Fibroblast of skin of abdomen (primary cell): ENCODE measurements around the gene CPSF4. TPM values are rescaled to one million over a fixed set of nuclear protein-coding genes. Genes with fewer than 3 reads are reported as not detected.

Experiments used
- DNase-seq: peaks from one replicate; pipeline ENCODE4 v3.0.0-alpha.2; 2013
- polyA plus RNA-seq, 2 experiments: library from polyadenylated mRNA; unstranded; fragments of 120-200 nt; gene quantifications; one replicate each; pipeline ENCODE4 v1.2.1, GENCODE V29; 2013; ENCODE audit not compliant: insufficient read length in 2 of 2

The CPSF4 gene
- 36.9 TPM for polyA plus RNA-seq (2013, experiment 1 of 2; ENCODE audit: insufficient read length)
- 35.8 TPM for polyA plus RNA-seq (2013, experiment 2 of 2; ENCODE audit: insufficient read length)

DNA sequence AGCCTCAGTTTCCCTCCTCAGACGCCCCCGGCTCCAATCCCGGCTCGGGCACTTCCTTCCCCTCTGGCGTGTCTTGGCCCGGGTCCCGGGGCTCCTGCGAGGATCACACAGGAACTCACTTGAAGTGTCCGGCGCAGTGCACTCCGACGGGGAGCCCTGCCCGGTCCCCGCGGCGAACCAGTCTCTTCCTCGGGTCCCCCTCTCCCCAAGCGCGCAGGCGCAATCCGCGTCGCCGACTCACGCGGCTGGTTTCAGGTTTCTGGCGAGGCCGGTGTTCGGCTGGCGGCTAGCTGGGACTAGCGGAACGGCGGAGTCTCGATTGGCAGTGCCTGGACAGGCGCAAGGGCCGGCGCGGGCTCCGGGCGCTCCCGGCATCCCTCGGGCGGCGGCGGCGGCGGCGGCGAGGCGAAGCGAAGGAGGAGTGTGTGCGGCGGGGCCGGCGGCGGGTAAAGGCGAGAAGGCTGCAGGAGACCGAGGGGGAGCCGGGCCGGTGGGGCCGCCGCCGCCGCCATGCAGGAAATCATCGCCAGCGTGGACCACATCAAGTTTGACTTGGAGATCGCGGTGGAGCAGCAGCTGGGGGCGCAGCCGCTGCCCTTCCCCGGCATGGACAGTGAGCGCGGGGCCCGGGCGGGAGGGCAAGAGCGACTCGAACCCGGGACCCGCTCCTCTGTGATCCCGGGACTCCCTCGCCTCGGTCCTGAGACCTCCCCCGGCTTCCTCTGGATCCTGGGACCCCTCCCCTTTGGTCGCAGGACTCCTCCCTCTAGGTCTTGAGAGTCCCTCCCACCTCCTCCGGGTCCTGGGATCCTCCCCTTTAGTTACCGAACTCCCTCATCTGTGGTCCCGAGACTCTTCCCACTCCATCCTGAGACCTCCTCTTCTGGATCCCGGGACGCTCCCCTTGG lies at the start of gene CPSF4, which contains the start of gene PTCD1:
Gene CPSF4 (plus strand): TSS at position 371 of the 908 bp plus-strand sequence. CDS start 140 bp downstream, at position 511.
Gene PTCD1 (minus strand): TSS at position 226 of the 908 bp plus-strand sequence. CDS start 3,556 bp downstream, outside the sequence.
- peak; percentile 95 for DNase-seq

DNA sequence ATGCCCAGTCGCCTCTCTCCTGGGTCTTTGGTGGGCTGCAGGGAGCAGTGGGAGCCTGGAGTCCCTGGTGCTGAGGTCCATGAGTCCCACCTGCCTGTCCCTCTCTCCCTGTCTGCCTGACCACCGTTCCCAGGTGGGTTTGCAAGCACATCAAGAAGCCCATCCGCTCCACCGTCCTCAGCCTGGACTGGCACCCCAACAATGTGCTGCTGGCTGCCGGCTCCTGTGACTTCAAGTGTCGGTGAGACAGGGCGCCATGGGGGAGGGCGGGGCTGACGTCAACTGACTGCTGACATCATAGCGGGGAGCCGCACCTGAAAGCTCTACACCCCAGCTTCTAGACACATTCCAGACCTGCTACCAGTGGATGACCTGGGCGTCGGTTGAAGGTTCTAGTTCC lies 49.0 kb upstream of the CPSF4 start:
- no peak for DNase-seq

DNA sequence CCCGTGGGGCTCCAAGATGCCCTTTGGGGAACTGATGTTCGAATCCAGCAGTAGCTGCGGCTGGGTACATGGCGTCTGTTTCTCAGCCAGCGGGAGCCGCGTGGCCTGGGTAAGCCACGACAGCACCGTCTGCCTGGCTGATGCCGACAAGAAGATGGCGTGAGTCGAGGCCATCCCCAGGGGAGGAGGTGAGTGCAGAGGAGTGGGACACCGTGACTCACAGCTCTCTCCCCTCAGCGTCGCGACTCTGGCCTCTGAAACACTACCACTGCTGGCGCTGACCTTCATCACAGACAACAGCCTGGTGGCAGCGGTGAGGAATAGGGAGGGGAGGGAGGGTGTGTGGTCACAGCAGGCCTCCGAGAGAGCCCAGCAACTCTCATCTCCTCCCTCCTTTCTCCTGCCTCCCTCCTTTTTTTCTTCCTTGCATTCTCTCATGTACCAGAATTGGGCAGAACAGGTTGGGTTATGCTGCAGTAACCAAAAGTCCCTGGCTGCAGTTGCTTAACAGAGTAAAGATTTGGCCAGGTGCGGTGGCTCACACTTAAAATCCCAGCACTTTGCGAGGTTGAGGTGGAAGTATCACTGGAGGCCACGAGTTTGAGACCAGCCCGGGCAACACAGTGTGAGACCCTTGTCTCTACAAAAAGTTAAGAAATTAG lies 47.7 kb upstream of the CPSF4 start:
- no peak for DNase-seq

DNA sequence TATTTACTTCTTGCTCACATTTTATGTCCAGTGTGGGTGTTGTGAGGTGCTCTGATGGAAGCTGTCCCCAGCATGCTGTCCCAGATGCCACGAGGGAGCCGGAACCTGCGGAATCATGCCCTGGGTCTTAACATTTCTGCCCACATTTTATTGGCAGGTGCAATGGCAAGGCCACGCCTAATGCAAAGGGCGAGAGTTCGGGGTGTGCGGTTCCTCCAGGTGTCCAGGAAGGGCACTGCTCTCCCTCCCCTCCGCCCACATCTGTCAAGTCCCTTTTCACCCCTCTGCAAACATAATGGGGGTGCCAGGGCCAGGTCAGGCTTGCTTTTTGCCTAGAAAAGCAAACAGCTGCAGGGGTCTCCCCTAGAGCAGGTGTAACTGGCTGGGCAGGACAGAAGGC lies 46.7 kb upstream of the CPSF4 start:
- no peak for DNase-seq

DNA sequence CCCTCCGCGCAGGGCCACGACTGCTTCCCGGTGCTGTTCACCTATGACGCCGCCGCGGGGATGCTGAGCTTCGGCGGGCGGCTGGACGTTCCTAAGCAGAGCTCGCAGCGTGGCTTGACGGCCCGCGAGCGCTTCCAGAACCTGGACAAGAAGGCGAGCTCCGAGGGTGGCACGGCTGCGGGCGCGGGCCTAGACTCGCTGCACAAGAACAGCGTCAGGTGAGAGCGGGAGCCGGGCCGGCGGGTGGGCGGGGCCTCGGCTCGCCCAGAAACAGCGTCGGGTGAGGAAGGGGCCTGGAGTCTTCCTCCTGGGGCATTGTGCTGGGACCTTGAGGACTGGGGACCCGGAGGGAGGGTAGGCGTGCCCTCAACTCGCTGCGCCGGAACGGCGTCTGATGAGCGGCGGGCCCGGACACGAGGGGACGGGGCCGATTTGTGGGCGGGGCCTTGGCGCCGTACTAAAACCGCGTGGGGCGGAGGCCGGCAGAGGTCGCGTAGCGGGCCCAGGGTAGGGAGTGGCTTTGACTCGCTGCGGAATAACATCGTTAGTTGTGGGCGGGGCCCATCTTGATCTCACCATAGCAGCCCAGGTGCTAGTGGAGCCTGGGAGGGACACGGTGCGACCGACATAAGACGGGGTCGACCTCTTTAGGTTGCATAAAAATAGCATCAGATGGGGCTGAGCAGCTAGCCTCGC lies 45.9 kb upstream of the CPSF4 start:
- peak; percentile 43 for DNase-seq

DNA sequence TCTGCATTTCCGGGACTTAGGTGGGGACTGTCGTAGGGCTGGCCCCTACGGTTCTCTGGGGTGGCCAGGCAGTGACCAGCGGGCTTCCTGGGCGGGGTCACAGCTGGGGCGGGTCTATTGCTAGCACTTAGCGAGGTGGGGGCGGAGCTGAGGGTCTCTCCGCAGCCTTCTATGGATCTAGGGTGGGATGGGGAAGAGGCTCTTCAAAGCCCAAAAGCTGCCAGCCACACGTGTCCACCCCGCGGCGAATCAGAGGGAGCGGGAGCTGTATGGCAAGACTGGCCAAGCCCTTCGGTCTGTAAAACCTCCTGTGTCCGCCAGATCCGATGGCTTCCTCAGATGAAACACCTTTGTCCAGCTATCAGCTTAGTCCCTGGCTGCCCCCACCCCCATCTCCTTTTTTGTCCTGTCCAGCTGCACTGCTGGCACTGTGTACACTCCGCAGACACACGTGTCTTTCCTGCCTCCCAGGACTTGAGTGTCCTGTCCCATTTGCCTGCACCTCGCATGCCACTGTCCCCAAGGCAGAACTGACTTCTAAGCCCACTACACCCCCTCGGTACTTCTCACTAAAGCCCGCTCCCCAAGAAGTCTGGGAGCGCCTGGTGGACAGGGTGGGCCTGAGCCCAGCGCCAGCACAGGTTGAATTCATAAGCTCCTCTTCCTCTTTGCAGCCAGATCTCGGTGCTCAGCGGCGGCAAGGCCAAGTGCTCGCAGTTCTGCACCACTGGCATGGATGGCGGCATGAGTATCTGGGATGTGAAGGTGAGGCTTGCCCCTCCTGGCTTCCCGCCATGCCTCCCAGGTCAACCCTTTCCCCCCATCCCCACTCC lies 45.2 kb upstream of the CPSF4 start:
- no peak for DNase-seq

DNA sequence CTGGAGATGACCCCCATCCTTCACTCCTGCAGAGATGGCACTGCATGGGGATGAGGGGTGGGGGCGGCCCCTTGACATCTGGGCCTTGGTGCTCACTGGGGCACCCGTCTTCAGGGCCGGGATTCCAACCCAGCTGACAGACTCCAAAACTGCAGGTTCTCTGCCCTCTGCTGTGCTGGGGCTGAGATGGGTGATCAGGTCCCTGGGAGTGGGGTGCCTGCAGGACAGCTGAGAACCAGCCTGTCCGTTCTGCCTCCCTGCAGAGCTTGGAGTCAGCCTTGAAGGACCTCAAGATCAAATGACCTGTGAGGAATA lies 44.6 kb upstream of the CPSF4 start:
- DNase-seq = no peak

DNA sequence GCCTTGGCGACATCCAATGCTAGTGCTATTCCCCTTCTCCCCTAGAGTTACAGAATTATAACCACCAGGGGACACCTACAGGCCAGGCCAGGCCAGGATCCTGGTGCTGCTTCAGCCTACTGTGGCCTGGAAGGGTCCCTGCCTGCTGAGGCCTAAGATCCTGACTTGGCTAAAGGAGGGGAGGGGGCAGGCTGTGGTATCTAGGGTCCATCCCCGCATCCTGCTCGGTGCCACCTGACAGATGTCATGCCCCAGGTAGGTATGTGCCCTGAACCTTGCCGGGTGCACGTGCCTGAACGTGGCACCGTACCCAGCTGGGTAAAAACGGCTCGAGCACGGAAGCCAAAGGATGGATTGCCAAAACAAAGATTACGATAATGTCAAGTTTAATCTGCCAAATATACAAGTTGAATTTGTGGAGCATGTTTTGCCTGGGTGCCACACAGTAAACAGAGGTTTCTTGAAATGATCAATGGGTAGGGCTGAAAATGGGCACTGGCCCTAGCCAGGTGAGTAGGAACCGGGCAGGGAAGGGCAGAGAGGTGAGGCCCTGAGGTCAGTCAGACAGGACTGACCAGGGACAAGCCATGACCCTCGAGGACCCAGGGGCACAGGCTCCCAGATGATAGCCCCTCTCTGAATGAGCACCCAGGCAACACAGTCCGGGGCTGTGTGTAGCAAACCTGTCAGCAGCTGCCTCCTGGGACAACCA lies 43.0 kb upstream of the CPSF4 start:
- DNase-seq = no peak

DNA sequence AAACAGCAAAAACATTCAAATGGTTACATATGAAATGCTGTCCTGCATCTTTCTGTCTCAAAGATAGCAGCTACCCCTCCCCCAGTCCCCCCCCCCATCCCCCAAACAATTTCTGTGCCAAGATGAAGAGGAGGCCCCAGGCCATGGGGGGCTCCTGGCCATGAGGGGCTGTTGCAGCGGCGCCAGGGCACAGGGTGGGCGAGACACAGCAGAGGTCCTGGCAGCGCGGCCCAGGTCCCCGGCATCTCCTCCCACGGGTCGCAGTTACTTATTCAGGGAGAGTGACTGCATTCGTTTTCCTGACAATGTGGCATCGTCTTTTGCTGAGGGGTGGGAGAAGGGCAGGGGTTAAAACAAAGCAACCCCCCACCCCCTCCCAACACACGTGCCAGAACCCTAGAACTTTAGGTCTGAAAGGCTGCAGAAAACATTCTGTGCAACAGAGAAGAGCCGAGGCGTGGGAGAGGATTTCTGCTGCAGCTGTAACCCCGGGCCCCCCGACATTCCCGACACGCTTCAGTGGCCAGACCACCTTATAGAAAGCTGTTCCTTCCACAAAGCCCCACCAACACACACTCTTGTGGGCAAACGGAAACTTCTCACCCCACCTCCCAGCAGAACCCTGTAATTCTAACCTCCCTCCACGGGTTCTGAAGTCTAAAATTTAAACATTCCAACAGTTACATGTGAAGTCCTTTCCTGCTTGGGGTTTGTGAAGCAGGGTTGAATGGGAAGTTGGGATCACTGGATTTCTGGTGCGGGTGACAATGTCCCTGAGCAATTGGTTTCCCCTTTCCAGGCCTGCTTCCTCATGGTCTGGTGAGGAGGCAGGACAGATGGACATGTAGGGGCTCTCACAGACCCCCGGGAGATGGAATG lies 42.1 kb upstream of the CPSF4 start:
- DNase-seq = no peak

DNA sequence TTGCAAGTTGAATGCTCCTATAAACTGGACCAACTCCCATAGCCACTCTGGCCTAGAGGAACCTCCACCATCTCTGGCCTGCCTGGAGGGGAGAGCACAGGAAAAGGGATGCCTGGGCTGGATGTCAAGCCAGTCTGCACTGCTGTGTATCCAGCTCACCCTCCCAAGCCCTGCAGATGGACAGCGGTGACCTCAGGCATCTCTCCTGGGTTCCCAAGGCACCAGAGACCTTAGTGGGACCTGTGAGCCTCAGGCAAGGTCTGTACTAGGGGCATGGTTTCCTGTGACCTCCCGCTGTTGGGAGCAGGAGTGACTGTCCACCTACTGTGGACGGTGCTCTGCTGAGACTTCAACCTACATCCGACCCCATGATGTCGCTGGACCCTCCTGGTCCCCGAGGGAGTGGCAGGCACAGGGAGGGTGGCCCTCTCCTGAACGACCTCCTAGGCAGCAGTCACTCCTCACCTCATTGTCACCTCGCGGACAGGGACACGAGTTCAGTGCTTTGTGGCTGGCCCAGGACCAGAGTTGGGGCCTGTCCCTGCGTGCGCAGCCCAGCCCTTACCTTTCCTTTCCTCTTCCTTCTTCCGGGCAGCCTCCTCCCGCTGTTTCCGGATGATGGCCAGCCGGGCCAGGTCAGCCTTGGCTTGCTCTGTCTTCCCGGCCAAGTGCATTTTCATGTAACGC lies 41.3 kb upstream of the CPSF4 start:
- DNase-seq = no peak

DNA sequence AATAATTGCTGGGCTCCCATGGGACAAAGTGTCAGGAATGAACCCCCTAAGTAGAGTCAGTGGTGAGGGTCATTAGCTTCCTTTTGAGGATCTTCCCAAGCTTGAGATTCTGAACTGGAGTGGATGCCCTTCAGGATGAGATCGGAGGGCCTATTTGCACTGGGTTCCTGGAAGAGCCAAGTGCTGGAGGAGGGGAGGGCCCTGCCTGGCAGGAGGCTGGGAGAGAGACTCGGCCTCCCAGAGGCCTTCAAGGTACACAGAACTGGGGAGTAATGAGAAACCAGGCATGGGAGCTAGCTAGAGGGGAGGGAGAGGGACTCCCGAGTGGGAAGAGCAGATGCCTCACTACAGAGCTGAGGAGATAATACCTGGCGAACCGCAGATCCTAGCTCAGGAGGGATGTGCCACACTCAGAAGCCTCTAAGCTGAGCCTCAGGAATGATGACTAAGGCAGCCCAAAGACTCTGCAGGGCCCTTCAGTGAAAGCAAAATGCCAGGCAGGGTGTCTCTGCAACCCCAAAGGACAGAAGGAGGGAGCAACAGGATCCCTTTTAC lies 39.8 kb upstream of the CPSF4 start:
- DNase-seq = no peak

DNA sequence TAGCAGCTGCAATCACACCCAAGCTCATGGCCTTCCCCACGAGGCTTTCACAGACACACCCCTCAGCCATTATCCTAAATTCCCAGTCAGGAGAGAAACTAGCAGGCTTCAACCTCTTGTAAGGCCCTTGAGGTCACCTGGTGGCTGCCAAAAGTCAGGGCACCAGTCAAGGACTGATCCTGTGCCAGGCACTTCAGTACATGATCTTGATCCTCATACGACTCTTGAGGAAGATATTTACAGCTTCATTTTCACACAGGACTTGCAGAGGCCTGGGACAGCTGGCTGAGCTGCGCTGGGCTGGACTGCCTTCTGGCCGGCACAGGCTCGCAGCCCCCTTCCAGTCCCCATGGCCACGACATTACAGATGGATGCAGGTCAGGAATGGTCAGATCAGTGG lies 39.1 kb upstream of the CPSF4 start:
- no peak for DNase-seq

DNA sequence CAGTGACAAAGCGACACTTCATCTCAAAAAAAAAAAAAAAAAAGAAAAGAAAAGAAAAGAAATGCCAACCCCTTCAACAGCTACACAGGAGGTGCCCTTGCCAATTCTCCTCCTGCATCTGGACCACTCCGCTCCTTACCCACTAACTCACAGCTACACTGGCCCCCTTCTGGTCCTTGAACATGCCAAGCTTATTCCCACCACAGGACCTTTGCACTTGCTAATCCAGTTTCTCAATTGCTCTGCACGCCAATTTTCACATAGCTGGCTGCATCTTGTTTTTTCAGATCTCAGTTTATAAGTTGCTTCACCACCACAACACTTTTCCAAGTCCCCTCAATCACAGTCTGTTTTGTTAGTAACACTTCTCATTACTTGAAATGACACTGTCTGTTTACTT lies 35.9 kb upstream of the CPSF4 start:
- DNase-seq = no peak

DNA sequence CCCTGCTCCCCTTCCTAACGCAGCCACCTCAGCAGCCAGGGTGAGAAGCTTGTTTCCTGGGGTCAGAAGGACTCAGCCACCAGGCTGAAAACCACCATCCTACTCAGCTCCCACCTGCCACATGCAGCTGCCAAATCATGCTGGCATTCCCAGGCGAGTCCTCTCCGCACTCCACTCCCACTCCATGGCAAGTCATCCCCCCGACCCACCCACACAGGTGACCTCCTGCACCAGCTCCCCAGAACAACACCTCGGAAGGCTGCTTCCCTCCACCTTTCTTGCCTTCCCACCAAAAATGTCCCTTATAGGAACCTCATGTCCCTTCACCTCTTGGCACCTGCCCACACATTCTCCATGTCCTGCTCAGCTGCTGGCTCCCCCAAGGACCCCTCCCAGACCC lies 35.0 kb upstream of the CPSF4 start:
- DNase-seq = no peak

DNA sequence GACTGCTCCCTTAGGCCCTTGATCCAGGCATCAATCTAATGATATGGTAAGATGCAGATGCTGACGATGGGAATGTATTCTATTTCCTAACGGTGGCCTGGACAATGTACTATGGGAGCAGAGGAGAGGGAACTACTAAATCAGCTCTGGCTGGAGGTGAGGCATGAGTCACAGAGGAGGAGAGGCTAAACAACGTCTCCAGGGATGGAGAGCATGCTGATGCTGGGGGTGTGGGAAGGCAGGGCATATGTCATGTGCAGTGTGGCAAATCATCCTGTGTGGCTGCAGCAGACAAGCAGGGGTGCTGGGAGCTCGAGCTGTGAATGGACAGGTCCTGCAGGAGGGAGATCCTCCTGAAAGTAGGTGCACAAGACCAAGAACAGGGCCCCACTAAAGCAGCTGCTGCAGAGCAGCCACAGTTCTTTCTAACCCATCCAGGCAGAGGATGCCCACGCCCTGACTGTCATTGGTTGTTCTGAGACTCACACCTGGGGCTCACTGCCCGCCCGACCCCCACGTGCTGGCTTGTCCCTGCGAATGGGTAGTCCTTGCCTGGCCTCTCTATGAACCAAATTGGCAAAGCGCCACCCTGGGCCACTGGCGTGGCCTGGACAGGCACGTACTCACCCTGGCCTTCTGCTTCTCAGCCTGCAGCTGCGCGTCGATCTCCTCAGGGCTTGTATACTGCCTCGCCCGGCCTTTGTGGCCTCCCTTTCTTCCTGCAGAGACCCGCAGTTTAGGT lies 34.3 kb upstream of the CPSF4 start:
- DNase-seq = no peak

DNA sequence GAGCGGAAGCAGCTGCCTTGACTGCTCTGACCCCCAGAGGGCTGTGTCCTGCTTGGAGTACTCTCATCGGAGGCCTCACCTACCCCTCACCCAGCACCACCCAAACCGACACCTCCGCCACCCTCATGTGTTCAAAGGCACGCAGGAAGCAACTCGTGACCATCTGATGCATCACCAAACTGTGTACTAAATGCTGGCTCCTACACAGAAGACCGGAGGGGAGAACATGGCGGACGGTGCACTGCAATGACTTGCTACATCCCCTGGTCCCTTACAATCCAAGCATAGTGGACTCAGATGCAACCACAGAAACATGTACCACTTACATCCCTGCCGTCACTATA lies 33.8 kb upstream of the CPSF4 start:
- no peak for DNase-seq

DNA sequence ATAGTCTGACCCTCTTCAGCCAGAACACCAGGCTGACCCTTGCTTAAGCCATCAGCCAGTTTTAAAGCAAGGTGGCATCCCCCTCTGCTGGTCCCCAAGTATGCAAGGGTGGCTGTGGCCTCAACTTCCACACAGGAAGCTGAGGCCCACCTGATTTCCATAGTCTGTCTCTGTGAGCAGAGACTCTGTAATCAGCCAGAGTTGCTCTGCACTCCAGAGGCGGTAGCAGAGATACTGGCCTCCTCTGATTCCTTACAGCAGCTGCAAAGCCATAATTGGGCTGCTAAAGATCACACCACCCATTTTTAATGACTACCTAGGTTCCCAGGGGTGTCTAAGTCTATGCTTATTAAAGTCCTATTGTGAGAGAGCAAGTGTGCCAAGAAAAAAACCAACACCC lies 32.2 kb upstream of the CPSF4 start:
- DNase-seq = no peak

DNA sequence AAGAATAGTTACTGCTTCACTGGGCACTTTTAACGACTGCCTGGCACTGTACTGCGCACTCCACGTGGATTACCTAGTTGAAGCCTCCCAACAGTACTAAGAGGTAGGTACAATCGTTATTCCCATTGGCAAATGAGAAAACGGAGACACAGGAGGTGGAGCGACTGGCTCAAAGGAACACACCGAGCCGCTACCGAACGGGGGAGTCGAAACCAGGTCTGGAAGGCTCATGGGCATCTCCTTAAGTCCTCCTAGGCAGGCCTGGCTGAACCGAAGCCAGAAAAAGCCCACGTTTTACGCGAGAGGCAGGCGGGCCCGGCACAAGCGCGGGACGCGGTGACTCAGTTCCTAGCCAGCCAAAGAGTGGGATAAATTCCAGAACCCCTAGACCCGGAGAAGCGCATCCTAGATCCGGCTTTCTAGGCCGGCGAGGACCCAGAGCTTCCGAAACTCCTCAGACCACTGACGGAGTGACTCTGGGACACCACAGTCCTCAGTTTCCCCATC lies 30.8 kb upstream of the CPSF4 start:
- DNase-seq = peak; percentile 82
